Keratinocyte (primary cell): ENCODE measurements around the gene SDCCAG8.

Experiments
- CTCF ChIP-seq, 3 experiments: IDR thresholded peaks in 1 of 3; conservative IDR thresholded peaks in 1 of 3; optimal IDR thresholded peaks in 1 of 3; 2 replicates in 2 of 3; 3 replicates in 1 of 3; pipeline versions ENCODE3 to v1.5.1; 2011; ENCODE audit warnings: low read length in 3 of 3, mild to moderate bottlenecking in 3 of 3, moderate library complexity in 2 of 3, control low read depth in 1 of 3, inconsistent platforms in 1 of 3; ENCODE audit not compliant: insufficient read depth in 2 of 3; ENCODE audit errors: extremely low read depth in 1 of 3
- EZH2 ChIP-seq: IDR thresholded peaks from one replicate; pipeline ENCODE4 v1.6.1; 2012; ENCODE audit warnings: inconsistent platforms, mild to moderate bottlenecking, low read length, moderate library complexity

- TF ChIP-seq CTCF (optimal IDR thresholded peaks at IDR 0.05 in 1 of 3, IDR thresholded peaks at IDR 0.05 in 1 of 3, conservative IDR thresholded peaks at IDR 0.05 in 1 of 3; ENCODE audit: extremely low read depth in 1 of 3, insufficient read depth in 2 of 3, low read length in 3 of 3) = no peak
- no peak for TF ChIP-seq EZH2
Observed at GRCh38 chr1:243435836-243436235, 180.0 kb downstream of the SDCCAG8 start.
